HG03439 (cell line): ENCODE results near the gene MPP2.
"Not testable (repeated sequence)": the region's sequence is repeated elsewhere in the genome, so short reads cannot be mapped to it uniquely, and the experiment has no call there.

Experiments
- ATAC-seq: cut with Tn5 transposase; IDR thresholded peaks from one replicate; pipeline ENCODE4 v1.9.1; 2021; ENCODE audit warnings: mild to moderate bottlenecking, moderate library complexity; ENCODE audit not compliant: unreplicated experiment

Gene MPP2

DNA sequence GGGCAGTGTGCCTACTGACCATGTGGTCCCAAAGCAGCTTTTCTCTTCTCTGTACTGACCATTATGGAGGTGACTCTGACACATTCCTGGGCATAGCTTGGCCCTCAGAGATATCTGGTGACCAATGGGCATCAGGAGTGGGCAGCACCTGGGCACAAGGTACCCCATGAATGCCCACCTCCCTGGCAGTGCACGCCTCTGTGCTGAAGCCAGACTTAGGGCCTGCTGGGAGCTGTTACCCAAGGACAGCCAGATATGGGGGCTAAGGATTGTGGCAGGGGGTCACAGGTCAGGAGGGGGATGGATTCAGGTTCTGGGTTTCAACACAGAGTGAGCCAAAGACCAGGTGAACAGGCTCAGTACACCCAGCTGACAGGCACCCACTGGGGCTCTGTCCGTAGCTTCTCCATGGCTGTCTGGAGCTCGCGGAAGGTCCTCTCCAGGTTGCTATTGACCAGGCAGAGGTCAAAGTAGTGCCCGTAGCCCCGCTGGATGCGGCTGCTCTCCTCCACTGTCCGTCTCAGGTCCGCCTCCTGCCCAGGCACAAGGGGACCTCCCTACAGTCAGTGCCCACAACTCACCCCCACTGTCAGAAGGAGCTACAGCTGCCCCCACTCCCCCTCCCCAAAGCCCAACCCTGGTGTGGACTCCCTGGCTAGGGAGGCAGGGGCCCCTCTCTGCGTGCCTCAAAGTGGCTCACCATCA, 29.7 kb downstream of the MPP2 start:
- no peak for ATAC-seq

DNA sequence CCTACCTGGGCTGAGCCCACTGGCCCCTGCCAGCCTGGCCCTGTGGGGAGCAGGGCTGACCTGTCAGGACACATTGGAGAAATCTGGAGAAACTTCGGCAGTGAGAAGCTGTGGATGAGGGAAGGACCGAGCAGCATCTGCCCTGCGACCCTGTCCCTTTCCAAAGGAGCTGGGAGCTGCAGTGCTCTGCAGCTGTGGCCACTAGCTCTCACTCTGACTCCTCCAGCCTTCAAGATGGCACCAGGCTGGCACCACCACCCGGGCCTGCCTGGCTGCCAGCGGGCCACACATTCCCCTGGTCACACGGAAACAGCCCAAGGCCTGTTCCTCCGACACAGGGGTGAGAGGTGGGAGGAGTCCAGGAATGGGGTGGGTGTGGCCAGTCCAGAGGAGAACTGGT, 30.3 kb downstream of the MPP2 start:
- no peak for ATAC-seq

DNA sequence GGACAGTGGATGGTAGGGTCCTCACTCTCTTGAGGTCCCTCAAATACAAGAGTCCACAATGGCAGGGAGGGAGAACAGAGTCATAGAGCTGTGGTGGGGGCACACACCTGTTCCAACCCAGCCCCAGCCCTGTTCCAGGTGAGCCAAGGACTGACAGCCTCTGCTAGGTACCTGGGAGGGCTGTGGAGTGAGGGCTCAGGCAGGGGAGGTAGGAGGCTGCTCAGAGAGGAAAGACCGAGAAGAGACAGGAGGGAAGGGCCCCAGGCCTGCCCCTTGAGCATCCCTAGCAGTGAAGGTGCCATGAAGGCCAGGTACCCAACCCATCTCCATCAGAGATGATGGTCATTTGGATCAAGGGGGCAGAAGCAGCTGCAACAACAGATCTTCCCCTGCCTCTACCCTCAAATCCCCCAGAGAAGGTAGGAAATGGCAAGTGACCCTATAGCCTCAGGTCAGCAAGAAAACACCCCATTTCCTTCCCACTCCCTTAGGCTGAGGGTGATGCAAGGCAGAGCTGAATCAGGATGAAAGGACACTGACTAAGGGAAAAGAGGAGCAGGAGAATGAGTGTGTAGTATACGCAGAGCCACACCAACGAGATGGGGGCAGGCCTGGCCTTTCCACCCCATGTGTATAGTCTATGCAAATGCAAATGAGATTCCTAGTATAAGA, 31.7 kb downstream of the MPP2 start:
- no peak for ATAC-seq

DNA sequence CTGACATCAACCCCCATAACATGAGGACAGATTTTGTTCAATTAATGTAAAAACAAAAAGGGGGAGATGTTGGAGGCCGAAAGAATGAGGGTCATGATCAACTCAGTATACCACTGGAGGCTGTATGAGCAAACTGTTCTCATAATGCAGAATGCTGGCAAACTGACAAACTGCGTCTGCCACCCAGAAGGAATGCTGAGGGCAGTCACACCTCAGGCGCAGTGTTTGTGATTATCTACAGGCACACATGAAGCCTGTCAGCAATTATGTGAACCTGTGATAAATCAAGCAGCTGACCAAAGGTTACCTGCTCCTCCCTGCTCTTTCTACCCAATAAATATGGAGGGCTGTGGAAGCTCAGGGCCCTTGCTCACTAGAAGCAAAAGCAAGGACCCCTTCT, 33.0 kb downstream of the MPP2 start:
- ATAC-seq = no peak

DNA sequence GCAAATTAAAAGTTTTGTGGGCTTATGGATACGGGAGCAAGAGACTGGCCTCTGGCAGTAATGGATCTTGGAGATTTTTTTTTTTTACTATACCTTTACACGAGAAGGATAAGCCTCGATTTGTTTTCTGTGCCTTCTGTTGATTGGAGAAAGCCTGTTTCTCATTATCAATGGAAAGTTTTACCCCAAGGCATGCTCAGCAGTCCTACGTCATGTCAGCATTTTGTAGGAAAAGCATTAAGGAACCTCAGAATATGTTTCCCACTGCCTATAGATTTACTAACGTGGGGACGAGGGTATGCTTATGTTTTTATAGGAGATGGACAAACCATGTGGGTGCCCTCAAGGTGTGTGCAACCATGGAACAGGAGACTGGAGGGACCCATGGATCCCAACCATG, 33.5 kb downstream of the MPP2 start:
- ATAC-seq = no peak

DNA sequence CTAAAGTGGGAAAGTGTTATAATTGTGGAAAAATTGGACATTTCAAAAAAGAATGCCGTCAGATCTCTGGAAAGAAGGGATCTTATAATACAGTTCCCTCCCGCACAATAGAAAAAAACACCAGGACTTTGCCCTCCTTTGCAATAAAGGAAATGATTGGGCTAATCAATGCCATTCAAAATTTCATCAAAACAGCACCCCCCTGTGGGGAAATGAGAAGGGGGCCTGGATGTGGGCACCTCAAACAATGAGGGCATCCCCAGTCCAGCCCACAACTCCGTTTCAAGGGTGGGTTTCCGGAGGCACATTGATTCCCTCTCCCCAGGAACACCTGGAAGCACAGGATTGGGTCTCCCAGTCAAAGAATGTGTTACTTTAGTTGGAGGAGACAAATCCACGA, 34.2 kb downstream of the MPP2 start:
- ATAC-seq = no peak

DNA sequence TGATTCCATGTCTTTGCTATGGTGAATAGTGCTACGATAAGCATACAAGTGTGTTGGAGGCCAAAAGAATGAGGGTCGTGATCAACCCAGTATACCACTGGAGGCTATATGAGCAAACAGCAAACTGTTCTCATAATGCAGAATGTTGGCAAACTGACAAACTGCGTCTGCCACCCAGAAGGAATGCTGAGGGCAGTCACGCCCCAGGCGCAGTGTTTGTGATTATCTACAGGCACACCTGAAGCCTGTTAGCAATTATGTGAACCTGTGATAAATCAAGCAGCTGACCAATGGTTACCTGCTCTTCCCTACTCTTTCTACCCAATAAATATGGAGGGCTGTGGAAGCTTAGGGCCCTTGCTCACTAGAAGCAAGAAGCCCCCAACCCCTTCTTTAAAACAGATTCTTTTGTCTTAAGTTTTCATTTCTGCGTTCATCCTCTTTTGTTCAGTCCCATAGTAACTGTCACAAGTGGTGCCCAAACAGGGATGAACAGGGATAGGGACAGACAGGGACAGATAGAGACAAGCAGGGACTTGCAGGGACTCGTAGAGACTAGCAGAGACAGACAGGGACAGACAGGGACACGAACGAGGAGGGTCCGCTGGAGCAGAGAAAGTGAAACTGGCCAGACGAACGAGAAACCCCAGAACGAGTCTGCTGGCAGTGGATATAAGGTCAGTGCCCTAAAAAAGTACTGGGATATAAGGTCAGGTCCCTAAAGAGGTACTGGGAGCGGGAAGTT, 35.2 kb downstream of the MPP2 start:
- ATAC-seq = no peak

DNA sequence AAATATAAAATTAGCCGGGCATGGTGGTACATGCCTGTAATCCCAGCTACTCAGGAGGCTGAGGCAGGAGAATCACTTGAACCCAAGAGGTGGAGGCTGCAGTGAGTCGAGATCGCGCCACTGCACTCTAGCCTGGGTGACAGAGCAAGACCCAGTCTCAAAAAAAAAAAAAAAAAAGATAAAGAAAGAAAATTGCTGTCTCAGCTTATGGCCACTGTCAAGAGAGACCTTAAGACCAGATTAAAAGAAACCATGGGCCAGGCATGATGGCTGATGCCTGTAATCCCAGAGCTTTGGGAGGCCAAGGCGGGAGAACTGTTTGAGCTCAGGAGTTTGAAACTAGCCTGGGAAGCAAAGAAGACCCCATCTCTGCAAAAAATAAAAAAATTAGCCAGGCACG, 38.3 kb downstream of the MPP2 start:
- ATAC-seq = not testable (repeated sequence)

DNA sequence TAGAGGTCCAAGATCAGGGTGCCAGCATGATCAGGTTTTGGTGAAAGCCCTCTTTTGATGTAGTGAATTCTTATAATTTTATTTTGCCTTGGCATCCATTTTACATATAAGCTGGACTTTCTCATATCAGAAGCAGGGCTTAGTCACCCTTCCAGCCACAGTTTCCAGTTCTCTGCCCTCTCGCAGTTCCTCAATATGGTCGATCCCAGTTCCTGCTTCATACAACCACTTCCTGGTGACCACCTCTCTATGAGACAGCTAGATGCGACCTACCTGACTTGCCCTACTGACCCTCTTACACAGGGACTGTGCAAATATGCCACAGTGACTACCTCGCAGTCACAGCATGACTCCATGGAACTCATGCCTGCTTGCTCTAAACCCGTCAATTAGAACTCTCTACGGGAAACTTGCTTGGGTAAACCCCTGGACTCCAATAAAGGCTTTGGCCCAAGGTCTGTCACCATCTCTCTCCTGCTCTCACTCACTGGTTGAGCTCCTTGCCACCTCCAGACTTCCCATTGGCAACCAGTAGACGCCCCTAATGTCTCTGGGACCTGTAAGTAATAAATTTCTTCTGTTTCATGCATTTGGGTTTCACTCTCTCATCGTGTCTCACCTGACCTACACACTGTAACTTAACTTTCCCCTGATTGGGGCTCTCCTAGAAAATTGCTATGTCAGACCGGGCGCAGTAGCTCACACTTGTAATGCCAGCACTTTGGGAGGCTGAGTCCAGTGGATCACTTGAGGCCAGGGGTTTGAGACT, 38.9 kb downstream of the MPP2 start:
- no peak for ATAC-seq

DNA sequence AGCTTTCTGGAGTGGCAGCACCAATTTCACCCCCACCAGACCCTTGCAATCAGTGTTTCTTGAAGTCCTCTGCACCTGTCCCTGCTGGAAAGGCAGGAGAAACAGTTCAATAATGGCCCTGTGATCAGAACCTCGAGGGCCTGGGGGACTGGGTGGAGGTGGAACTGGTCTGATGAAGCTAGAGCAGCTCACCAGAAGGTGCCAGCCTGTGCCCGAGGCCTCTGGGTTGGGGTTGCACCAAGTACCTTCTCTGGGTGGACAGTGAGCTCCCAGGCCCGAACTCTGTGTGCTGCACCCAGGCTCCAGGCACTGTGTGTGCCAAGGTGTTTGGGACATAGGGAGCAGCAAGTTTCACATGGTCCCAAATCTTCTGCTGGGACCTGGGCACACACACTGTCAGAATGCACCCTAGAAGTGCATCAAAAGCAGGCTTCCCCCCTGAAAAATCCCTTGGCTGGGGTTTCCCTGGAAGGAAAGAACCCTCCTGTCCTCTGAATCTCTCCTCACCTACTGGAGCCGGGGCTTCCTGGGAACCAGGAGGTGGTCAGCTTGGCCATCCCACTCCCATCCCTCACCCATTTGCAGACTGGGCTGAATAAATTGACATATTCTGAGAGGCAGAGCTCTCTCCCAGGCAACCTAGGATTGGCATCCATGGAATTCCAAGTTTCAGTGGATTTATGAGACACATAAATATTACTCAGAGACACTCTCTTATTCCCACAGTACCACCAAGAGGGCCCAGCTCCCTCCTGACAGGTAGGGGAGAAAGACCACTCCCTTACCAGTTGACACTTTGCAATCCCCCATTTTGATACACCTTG, 43.0 kb downstream of the MPP2 start:
- ATAC-seq = no peak

DNA sequence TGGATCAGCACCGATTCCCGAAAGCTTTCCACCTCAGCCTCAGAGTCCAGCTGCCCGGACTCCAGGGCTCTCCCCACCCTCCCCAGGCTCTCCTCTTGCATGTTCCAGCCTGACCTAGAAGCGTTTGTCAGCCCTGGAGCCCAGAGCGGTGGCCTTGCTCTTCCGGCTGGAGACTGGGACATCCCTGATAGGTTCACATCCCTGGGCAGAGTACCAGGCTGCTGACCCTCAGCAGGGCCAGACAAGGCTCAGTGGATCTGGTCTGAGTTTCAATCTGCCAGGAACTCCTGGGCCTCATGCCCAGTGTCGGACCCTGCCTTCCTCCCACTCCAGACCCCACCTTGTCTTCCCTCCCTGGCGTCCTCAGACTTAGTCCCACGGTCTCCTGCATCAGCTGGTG, 45.4 kb downstream of the MPP2 start:
- no peak for ATAC-seq

DNA sequence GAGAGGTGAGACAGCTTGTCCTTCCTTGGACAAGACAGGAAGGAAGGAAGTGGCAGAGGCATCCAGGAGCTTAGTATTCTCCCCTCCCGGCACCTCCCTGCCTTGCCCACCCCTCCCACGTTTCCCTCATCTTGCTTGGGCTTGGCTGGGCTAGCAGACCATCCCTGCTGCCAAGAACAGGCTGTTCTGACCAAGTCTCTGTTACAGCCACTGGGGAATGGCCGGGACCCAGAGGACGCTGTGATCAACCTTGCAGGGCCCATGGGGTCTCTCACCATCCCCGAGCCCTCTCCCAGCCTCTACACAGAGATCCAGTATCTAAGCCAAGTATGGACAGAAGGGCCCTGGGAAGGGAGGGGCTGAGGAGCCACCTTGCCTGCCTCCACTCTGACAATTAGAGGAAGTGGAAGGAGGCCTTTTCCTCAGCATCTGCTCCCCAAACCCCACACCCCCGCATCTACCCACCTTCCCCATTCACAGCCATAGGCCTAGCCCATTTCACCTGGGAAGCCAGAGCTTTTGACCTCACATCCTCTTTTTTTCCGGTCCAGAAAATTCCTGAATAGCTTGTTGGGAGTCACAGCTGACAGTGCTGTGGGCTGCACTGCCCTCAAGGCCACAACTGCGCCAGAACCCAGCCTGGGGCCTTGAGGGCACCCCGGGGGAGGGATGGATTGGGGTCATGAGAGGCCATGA, 46.3 kb downstream of the MPP2 start:
- ATAC-seq = no peak

DNA sequence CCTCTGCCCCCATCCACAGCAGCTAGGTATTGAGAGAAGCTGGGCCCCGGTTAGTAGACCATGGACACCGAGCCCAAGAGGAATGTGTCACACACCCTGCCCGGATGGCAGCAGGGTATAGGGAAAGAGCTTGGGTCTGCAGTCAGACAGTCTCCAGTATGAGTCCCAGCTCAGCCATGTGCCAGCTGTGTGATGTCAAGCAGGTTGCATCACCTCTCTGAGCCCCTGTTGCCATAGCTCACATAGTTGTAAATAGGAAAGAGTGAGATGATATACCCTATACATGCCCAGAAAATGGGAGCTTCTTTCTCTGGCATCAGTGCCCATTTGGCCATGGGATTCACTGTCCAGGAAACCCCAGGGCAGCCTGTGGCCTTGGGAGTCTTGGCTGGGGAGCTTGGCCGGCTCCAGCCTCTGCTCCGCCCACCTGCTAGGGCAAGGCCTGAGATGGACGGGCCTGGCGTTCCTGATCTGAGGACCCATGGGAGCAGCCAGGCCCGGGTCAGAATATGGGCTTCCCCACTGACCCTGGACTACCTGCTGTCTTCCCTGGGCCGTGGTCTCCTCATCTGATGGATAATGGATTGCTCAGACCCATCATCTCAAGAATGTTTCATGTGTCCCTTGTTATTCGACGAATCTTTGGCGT, 47.1 kb downstream of the MPP2 start:
- no peak for ATAC-seq

DNA sequence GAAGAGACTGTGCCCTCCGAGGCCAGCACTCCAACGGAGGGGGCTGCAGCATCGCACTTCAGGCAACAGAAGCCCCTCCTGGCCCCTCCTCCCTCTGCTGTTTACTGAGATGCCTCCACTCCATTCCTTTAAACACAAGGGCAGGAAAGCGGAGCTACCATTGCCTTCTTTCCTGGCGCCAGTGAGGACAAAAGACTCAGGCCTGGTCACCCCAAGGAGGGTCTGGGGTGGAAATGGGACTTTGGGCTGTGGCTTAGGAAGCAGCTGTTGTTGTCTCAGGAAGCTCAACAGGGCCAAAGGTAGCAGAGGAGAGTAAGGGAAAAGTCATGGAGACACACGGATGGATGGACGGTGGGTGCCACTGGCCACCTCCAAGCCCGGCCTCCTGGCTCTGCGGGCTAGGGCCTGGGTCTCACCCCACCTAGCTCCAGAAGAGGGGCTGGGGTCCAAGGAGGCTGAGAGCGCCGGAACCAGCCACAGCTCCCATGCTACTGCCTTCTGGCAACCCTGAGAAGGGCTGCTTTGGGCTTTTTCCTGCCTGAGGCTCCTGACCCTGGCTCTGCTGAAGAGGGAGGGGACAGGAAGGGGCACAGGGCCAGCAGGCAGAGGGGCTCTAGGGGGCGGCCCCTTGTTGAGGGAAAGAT, 49.3 kb downstream of the MPP2 start:
- ATAC-seq = no peak

DNA sequence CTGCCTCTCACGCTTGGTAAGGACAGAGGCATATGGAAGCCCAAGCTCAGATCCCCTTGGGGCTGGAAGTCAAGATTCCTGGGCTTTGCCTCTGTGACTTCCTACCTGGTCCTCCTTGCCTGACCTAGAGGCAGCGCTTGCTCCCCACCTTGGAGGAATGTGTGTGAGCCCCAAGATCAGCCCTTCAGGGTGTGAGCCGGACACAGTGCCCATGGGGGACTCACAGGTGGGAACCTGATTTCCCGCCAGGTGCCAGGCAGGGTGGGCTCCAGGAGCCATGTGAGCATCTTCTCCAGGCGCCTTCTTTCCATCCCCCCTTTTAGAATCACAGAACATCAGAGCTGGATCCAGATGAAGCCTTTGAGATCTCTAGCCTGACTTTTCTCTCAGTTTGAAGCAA, 50.2 kb downstream of the MPP2 start:
- no peak for ATAC-seq

DNA sequence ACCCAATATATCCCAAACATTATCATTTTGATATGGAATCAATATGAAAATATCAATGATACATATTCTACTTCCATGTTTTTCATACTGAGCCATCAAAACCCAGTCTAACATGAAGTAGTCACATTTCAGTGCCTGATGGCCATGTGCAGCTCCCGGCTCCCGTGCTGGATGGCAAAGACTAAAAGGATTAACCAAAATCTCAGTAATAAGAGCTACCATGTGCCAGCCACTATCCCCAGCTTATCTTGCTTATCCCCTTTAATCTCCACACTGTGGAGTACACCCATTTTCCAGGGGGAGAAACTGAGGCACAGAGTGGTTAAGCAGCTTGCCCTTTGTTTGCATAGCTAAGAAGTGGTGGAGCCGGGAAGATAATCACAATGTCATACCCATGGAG, 51.2 kb downstream of the MPP2 start:
- ATAC-seq = no peak

DNA sequence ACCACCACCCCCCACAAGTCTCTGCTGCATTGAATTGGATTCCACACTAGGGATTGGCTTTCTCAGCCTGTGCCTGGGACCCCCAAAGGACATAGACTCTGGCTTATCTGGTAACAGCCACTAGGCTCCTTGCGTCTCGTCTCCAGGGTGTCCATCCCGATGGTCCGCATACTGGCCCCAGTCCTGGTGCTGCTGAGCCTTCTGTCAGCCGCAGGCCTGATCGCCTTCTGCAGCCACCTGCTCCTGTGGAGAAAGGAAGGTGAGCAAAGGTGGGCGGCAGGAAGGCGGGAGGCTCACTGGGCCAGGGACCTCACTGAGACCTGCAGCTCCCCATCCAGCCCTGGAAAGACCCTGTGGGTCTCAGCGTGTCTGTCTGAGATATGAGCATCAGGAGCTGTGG, 52.3 kb downstream of the MPP2 start:
- no peak for ATAC-seq

DNA sequence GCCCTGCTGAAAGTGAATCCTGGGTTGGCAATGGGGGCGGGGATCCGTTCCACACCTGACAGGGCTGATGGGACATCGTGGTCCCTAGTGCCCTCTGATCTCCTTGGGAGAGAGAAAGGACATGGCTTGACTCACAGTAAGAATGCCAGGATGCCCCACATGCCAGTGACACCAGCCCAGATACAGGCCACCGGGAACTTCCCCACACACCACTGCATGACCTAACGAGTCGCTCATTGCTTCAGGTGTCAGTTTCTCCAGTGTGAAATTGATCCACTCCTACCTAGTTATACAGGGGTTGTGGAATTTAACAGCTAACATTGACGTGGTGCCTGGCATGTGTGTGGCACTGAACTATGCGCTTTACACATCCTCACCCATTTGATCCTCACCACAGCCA, 52.8 kb downstream of the MPP2 start:
- ATAC-seq = no peak

DNA sequence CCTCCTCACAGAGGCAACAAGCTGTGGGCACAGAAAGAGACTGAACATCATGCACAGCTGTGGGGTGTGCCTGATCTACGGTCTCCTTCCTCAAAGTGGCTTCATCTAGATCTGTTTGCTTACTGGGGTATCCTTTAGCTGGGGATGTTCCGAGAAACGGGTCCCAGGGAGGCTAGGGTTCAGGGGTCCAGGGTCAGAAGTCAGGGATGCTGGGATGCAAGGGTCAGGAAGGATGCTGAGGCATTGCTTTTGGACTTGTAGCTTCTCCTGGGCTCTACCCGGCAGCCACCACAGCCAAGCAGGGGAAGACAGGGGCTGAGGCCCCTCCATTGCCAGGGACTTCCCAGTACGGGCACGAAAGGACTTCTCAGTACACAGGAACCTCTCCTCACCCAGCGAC, 53.8 kb downstream of the MPP2 start:
- no peak for ATAC-seq
